Parathyroid adenoma (tissue), 2 donors: Measurements from ENCODE around the gene ST3GAL4.

Experiments used
- H2AFZ ChIP-seq: fragments of 300-600 bp; sonication (generic); one replicate; pipeline ENCODE4 v1.7.0; 2017; ENCODE audit warnings: antibody characterized with exemption, mild to moderate bottlenecking
- H3K27ac ChIP-seq: fragments of 300-600 bp; sonication (generic); one replicate; pipeline ENCODE4 v1.7.0; 2017
- H3K27me3 ChIP-seq: fragments of 300-600 bp; sonication (generic); one replicate; pipeline ENCODE4 v1.7.0; 2017; ENCODE audit warnings: low read length; ENCODE audit not compliant: control insufficient read depth, insufficient read depth
- H3K36me3 ChIP-seq: fragments of 300-600 bp; sonication (generic); one replicate; pipeline ENCODE4 v1.7.0; 2017; ENCODE audit warnings: low read length; ENCODE audit not compliant: control insufficient read depth, insufficient read depth
- H3K4me1 ChIP-seq: fragments of 300-600 bp; sonication (generic); one replicate; pipeline ENCODE4 v1.7.0; 2017; ENCODE audit warnings: control low read depth
- H3K4me2 ChIP-seq: fragments of 300-600 bp; sonication (generic); one replicate; pipeline ENCODE4 v1.7.0; 2017; ENCODE audit warnings: low read length
- H3K4me3 ChIP-seq: fragments of 300-600 bp; sonication (generic); one replicate; pipeline ENCODE4 v1.7.0; 2017; ENCODE audit warnings: low read depth, low read length
- H3K79me2 ChIP-seq: fragments of 300-600 bp; sonication (generic); one replicate; pipeline ENCODE4 v1.7.0; 2017; ENCODE audit warnings: control low read depth
- H3K9ac ChIP-seq: fragments of 300-600 bp; sonication (generic); one replicate; pipeline ENCODE4 v1.7.0; 2017; ENCODE audit warnings: mild to moderate bottlenecking
- H3K9me3 ChIP-seq: fragments of 300-600 bp; sonication (generic); one replicate; pipeline ENCODE4 v1.7.0; 2017; ENCODE audit warnings: low read length; ENCODE audit not compliant: control insufficient read depth
- CTCF ChIP-seq: fragments of 300-600 bp; sonication (generic); IDR thresholded peaks from one replicate; pipeline ENCODE4 v1.7.0; 2017; ENCODE audit warnings: antibody characterized with exemption, mild to moderate bottlenecking
- donor health status: primary hyperparathyroidism.

The ST3GAL4 gene

DNA sequence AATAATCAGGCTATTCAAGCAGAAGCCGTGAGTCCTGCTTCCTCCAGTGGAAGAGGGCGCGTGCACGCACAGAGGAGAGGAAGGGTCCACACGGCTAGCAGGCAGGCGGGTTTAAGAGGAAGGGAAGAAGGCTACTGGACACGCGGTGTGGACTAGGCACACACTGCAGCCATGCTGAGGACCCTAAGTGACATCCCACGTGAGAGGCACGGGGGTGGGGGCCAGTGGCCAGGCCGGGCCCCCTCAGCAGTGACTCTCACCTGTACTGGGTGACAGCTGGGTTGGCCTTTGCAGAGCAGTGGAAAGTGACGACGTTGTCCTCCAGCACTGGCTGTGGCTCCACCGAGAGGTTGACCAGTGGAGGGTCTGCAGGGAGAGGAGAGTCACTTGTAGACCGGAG, 100.6 kb downstream of the ST3GAL4 start:
- TF ChIP-seq CTCF, result no peak
- no peaks in the 10 kb centered on the region for H3K9me3 ChIP-seq
- no peak overlapping the region for H3K9ac ChIP-seq
- no peak overlapping the region for H3K4me2 ChIP-seq
- H3K4me1 ChIP-seq, result no peaks in the 10 kb centered on the region
- H3K27ac ChIP-seq, result no peak overlapping the region
- no peaks in the 10 kb centered on the region for H3K27me3 ChIP-seq
- H3K4me3 ChIP-seq, result no peak overlapping the region
- H3K79me2 ChIP-seq, result no peaks in the 10 kb centered on the region
- H3K36me3 ChIP-seq, result no peaks in the 10 kb centered on the region
- no peak overlapping the region for H2AFZ ChIP-seq

DNA sequence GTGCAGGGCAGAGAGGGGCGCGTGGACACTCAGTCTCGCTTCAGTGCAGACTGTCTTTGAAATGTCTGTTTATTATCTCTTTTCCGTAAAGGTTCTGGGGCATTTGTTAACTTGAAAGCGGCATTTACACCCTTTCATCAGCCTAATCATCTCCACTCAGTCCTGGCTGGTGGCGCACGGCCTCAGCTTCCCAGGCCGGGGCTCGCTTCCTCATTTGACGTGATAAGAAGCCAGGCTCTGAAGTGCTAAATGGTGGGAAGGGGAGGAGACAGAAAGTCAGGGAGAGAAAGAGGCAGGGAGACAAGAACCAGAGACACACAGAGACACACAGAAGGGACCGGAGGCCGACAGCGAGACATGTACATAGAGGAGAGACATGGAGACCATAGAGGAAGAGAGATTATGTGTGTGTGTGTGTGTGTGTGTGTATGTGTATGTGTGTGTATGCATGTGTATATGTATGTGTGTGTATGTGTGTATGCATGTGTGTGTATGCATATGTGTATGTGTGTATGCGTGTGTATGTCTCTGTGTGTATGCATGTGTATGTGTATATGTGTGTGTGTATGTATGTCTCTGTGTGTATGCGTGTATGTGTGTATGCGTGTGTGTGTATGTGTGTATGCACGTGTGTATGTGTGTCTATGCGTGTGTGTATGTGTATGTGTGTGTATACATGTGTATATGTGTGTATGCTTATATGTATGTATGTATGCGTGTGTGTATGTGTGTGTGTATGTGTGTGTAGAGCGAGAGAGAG, 101.5 kb downstream of the ST3GAL4 start:
- H2AFZ ChIP-seq, result no peak overlapping the region
- H3K27ac ChIP-seq, result no peak overlapping the region
- H3K4me1 ChIP-seq, result no peaks in the 10 kb centered on the region
- H3K9me3 ChIP-seq, result no peaks in the 10 kb centered on the region
- H3K9ac ChIP-seq, result no peak overlapping the region
- H3K27me3 ChIP-seq, result no peaks in the 10 kb centered on the region
- no peak for TF ChIP-seq CTCF
- H3K4me3 ChIP-seq, result no peak overlapping the region
- H3K36me3 ChIP-seq, result no peaks in the 10 kb centered on the region
- no peak overlapping the region for H3K4me2 ChIP-seq
- H3K79me2 ChIP-seq, result no peaks in the 10 kb centered on the region

GRCh38 chr11:126457817-126458216, 102.3 kb downstream of the ST3GAL4 start:
- H3K36me3 ChIP-seq, result no peaks in the 10 kb centered on the region
- TF ChIP-seq CTCF, result no peak
- H3K9me3 ChIP-seq, result no peaks in the 10 kb centered on the region
- no peaks in the 10 kb centered on the region for H3K79me2 ChIP-seq
- no peaks in the 10 kb centered on the region for H3K4me1 ChIP-seq
- H3K27me3 ChIP-seq, result no peaks in the 10 kb centered on the region
- no peak overlapping the region for H2AFZ ChIP-seq
- no peak overlapping the region for H3K27ac ChIP-seq
- H3K4me2 ChIP-seq, result no peak overlapping the region
- H3K9ac ChIP-seq, result no peak overlapping the region
- H3K4me3 ChIP-seq, result no peak overlapping the region

GRCh38 chr11:126459691-126460281, 104.3 kb downstream of the ST3GAL4 start:
- H3K79me2 ChIP-seq, result no peaks in the 10 kb centered on the region
- no peak overlapping the region for H2AFZ ChIP-seq
- no peaks in the 10 kb centered on the region for H3K36me3 ChIP-seq
- no peaks in the 10 kb centered on the region for H3K9me3 ChIP-seq
- H3K4me2 ChIP-seq, result no peak overlapping the region
- no peak overlapping the region for H3K4me3 ChIP-seq
- H3K9ac ChIP-seq, result no peak overlapping the region
- no peak for TF ChIP-seq CTCF
- no peak overlapping the region for H3K27ac ChIP-seq
- H3K4me1 ChIP-seq, result no peaks in the 10 kb centered on the region
- no peaks in the 10 kb centered on the region for H3K27me3 ChIP-seq
